Right lobe of liver (tissue), 4 donors: Measurements from ENCODE around the gene CRIP3.

Experiments used
- CTCF ChIP-seq, 4 donors: fragments of 200-600 bp in 3 of 4; fragments of 450-650 bp in 1 of 4; IDR thresholded peaks; one replicate each; pipeline versions ENCODE4 v1.5.1 to v1.8.0; 2016 to 2022; ENCODE audit warnings: antibody characterized with exemption in 4 of 4, mild to moderate bottlenecking in 2 of 4
- POLR2A ChIP-seq: fragments of 450-650 bp; IDR thresholded peaks from one replicate; pipeline ENCODE4 v1.6.1; 2017; ENCODE audit warnings: antibody characterized with exemption, mild to moderate bottlenecking
- donor health status: DM: no; HTN: no; CAD: no.
- donor health status: DM: no; HTN: no; CAD: no.
- donor health status: DM: no; HTN: yes; CAD: no.

GRCh38 chr6:43286456-43286979 lies 22.1 kb downstream of the CRIP3 start:
- TF ChIP-seq CTCF (IDR thresholded peaks at IDR 0.05) (no peak), POLR2A (no peak)
